Activated naive CD4-positive, alpha-beta T cell treated with anti-CD3 and anti-CD28 coated beads for 36 hours (primary cell): ENCODE measurements around the gene CHRNA5. TPM values are rescaled to one million over a fixed set of nuclear protein-coding genes. Genes with fewer than 3 reads are reported as not detected.

Experiments used
- CTCF ChIA-PET: fragments of 350-600 bp; sonication (Branson Sonifier 250); formaldehyde crosslinking; loops from one replicate; lab custom pipeline; 2021; ENCODE audit warnings: antibody characterized with exemption; lab: Charles Lee
- DNase-seq: peaks from one replicate; pipeline ENCODE4 v3.0.0-alpha.2; 2020
- H3K27ac Mint-ChIP-seq: one replicate; pipeline ENCODE4 v1.8.0; 2021; ENCODE audit warnings: mild to moderate bottlenecking, mixed read lengths
- H3K27me3 Mint-ChIP-seq: one replicate; pipeline ENCODE4 v1.8.0; 2021; ENCODE audit warnings: low read depth, mixed read lengths
- H3K36me3 Mint-ChIP-seq: one replicate; pipeline ENCODE4 v1.8.0; 2021; ENCODE audit warnings: low read depth, mixed read lengths
- H3K4me1 Mint-ChIP-seq: one replicate; pipeline ENCODE4 v1.8.0; 2021; ENCODE audit warnings: low read depth, mixed read lengths
- H3K4me3 Mint-ChIP-seq: one replicate; pipeline ENCODE4 v1.8.0; 2021; ENCODE audit warnings: mild to moderate bottlenecking, moderate library complexity, mixed read lengths
- H3K9me3 Mint-ChIP-seq: one replicate; pipeline ENCODE4 v1.8.0; 2021; ENCODE audit warnings: mixed read lengths
- intact Hi-C: fragments of 100-400 bp; cut with micrococcal nuclease; formaldehyde crosslinking; loops from one replicate; pipeline ENCODE4 v1.15.1; 2023
- total RNA-seq, 2 experiments: library from RNA; stranded (reverse); gene quantifications; one replicate each; pipeline ENCODE4 v1.2.3, GENCODE V29; 2021

The CHRNA5 gene
- total RNA-seq, 2 experiments from 2014 or later: 1.1 to 1.5 TPM

DNA sequence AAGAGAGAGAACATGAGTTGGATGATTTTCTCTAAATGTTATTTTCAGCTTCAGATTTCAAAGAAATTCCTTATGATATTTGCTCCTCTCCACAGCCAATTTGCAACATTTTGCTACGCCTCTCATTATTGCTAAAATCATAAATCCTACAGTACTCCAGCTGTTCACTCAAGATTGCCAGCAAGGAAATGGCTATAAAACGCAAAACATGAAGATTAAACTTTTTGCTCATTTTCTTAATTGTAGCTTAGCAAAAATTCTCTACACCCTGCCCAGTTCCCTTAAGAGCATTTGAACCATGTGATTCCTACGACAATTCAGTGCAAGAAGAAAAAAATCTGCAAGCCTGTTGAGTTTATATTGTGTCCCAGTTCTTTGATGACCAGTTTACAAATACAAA lies 48.7 kb downstream of the CHRNA5 start:
- no peaks in the 10 kb centered on the region for H3K36me3 Mint-ChIP-seq
- H3K27ac Mint-ChIP-seq: no peak overlapping the region
- no peak for DNase-seq
- CTCF ChIA-PET: interaction anchor here (0.5 to 1.4 kb wide), 4 partner anchors 12 to 393 kb away, joined by 3 to 7 read pairs (median 4); no protein-coding TSS in a partner anchor
- H3K4me3 Mint-ChIP-seq: no peak overlapping the region
- no peaks in the 10 kb centered on the region for H3K9me3 Mint-ChIP-seq
- intact Hi-C loops: no loop called here
- peaks cover 4% of the 10 kb centered on the region for H3K4me1 Mint-ChIP-seq
- peaks cover 7% of the 10 kb centered on the region for H3K27me3 Mint-ChIP-seq

DNA sequence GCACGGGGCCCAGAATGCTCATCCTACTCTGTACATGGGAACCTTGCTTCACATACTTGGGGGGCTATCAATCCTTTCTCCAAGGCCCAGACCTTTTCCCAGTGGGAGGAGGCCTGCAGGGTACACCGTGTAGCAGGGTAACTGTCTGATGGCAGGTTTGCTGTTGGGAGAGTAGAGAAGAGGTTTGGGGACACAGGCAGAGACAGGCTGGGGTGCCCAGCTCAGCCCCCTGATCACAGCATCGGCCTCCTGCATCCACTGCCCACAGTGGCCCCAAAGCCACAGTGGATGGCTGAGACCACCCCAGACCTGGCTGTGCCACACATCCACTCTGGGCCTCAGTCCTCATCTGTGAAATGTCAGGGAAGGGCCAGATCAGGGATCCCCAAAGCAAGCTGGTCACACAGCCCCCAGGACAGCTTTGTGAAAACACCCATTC lies 49.9 kb downstream of the CHRNA5 start:
- intact Hi-C loops: no loop called here
- Mint-ChIP-seq H3K27me3 (peaks cover 18% of the 10 kb centered on the region), H3K36me3 (no peaks in the 10 kb centered on the region), H3K9me3 (no peaks in the 10 kb centered on the region), H3K4me3 (no peak overlapping the region), H3K4me1 (peaks cover 7% of the 10 kb centered on the region), H3K27ac (no peak overlapping the region)
- DNase-seq: no peak
- CTCF ChIA-PET: interaction anchor here (1.4 kb wide), 1 partner anchor 94 kb away, joined by 7 read pairs; no protein-coding TSS in a partner anchor

GRCh38 chr15:78616506-78616905 lies 51.2 kb downstream of the CHRNA5 start:
- H3K27ac Mint-ChIP-seq: no peak overlapping the region
- CTCF ChIA-PET: no interaction called here
- intact Hi-C loops: no loop called here

GRCh38 chr15:78617076-78617475 lies 51.8 kb downstream of the CHRNA5 start:
- Mint-ChIP-seq H3K4me1 (peaks cover 12% of the 10 kb centered on the region), H3K27ac (no peak overlapping the region), H3K4me3 (no peak overlapping the region), H3K27me3 (peaks cover 30% of the 10 kb centered on the region), H3K36me3 (no peaks in the 10 kb centered on the region), H3K9me3 (no peaks in the 10 kb centered on the region)
- DNase-seq: no peak
- CTCF ChIA-PET: no interaction called here
- intact Hi-C loops: no loop called here

More at GRCh38 chr15:78616506-78616905, 51.2 kb downstream of the CHRNA5 start:
- DNase-seq: no peak
- Mint-ChIP-seq H3K4me1 (peaks cover 12% of the 10 kb centered on the region), H3K4me3 (no peak overlapping the region), H3K9me3 (no peaks in the 10 kb centered on the region), H3K27me3 (peaks cover 24% of the 10 kb centered on the region), H3K36me3 (no peaks in the 10 kb centered on the region)

- Mint-ChIP-seq H3K36me3 (no peaks in the 10 kb centered on the region), H3K4me1 (peaks cover 12% of the 10 kb centered on the region), H3K27ac (no peak overlapping the region), H3K27me3 (peaks cover 34% of the 10 kb centered on the region), H3K4me3 (no peak overlapping the region), H3K9me3 (no peaks in the 10 kb centered on the region)
- intact Hi-C loops: no loop called here
- DNase-seq: no peak
- CTCF ChIA-PET: interaction anchor here (0.7 kb wide), 2 partner anchors 91 to 92 kb away, joined by 3 to 4 read pairs; no protein-coding TSS in a partner anchor
Measured at GRCh38 chr15:78617516-78617915, 52.2 kb downstream of the CHRNA5 start.

DNA sequence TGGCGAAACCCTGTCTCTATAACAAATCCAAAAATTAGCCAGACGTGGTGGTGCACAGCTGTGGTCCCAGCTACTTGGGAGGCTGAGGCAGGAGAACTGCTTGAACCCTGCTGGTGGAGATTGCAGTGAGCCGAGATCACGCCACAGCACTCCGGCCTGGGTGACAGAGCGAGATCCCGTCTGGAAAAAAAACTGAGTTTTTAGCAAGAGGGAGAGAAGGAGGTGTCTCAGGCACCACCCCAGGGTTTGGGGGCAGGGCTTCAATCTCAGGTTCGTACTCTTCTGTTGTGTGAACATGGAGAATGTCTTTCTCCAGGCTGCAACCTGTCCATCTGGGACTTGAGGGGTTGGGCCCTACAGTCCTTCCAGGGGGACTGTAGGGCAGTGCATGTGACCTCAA lies 52.7 kb downstream of the CHRNA5 start:
- Mint-ChIP-seq H3K36me3 (no peaks in the 10 kb centered on the region), H3K4me3 (no peak overlapping the region), H3K27ac (no peak overlapping the region), H3K9me3 (no peaks in the 10 kb centered on the region), H3K4me1 (peaks cover 12% of the 10 kb centered on the region), H3K27me3 (peaks cover 36% of the 10 kb centered on the region)
- intact Hi-C loops: loop anchor here (1.0 kb wide), 2 partner anchors 91 to 133 kb away; no protein-coding TSS in a partner anchor
- CTCF ChIA-PET: interaction anchor here (0.7 to 1.5 kb wide), 3 partner anchors 21 to 92 kb away, joined by 3 to 8 read pairs (median 4); no protein-coding TSS in a partner anchor
- DNase-seq: no peak

GRCh38 chr15:78618490-78618934 lies 53.2 kb downstream of the CHRNA5 start:
- DNase-seq: peak; percentile 92
- no peak overlapping the region for H3K27ac Mint-ChIP-seq
- H3K4me3 Mint-ChIP-seq: no peak overlapping the region
- intact Hi-C loops: loop anchor here (1.0 kb wide), 2 partner anchors 91 to 133 kb away; no protein-coding TSS in a partner anchor
- CTCF ChIA-PET: interaction anchor here (1.5 to 1.8 kb wide), 3 partner anchors 21 to 132 kb away, joined by 8 to 12 read pairs (median 11); no protein-coding TSS in a partner anchor
- no peaks in the 10 kb centered on the region for H3K9me3 Mint-ChIP-seq
- H3K27me3 Mint-ChIP-seq: peaks cover 36% of the 10 kb centered on the region
- peaks cover 12% of the 10 kb centered on the region for H3K4me1 Mint-ChIP-seq
- H3K36me3 Mint-ChIP-seq: no peaks in the 10 kb centered on the region

DNA sequence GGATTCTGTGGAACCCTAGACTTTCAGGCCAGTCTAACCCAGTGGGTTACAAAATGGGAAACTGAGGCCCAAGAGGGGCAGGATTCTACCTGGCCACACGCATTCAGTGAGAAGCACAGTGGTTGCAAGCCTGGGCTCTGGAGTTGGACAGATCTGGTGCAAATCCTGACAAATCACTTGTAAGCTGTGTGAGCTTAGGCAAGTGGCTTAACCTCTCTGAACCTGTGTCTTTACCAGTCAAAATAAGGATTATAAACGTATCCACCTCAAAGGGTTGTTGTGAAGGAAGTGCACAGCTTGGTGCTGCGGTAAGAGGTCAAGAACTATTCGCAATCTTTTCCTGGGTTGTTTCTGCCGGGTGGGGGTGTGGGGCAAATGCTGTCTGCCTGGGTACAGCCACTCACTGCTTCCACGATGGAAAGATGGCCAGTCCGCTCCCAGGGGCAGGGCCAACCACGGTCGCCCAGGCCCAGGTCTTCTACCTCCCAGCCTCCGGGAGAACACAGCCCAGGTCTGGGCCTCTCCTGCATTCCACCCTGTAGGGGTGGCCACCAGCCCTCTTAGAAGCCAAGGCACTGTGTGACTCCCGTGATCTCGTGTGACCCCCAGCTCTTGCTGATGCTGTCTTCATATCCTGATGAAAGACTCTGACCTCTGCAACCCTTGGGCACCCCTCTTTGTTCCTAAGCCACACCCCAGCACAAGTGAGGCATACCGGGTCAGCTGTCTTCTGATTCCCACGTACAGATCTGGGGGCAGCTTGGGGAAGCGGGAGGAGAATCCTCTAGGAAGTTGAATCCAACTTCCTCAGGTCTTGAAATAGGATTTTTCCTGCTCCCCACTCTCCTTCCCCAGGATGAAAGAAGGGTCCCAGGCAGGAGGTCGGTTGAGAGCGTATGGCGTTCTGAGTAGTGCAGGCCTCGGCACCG lies 54.0 kb downstream of the CHRNA5 start:
- Mint-ChIP-seq H3K4me3 (no peak overlapping the region), H3K4me1 (peaks cover 12% of the 10 kb centered on the region), H3K27ac (no peak overlapping the region), H3K27me3 (peaks cover 36% of the 10 kb centered on the region), H3K36me3 (no peaks in the 10 kb centered on the region), H3K9me3 (no peaks in the 10 kb centered on the region)
- no peak for DNase-seq
- intact Hi-C loops: no loop called here
- CTCF ChIA-PET: interaction anchor here (0.7 to 1.8 kb wide), 6 partner anchors 19 to 131 kb away, joined by 3 to 12 read pairs (median 6); no protein-coding TSS in a partner anchor

DNA sequence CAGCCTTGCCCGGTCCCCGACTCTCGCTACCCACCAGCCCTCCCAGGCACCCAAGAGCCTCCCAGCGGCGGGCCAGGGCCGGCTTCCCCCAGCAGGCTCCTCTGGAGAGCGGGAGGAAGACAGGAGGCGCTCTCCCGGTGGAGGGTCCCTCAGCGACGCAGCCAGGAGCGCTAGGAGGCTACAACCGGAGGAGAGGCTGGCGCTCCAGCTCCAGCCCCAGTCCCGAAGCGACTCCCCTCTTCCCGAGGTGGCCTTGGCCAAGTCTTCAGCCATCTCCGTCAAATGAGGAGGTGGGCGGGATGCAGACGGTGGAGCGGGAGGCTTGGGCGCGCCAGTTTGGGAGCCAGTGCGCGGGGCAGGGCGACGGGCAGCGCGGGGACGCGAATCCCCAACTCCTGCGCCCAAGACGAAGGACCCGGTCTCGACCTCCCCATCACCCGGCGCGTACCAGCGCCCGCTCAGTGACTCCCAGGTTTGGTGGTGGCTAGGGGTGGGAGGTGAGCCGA lies 54.8 kb downstream of the CHRNA5 start:
- no peaks in the 10 kb centered on the region for H3K36me3 Mint-ChIP-seq
- no peak overlapping the region for H3K27ac Mint-ChIP-seq
- H3K9me3 Mint-ChIP-seq: no peaks in the 10 kb centered on the region
- DNase-seq: peak; percentile 12
- intact Hi-C loops: no loop called here
- H3K4me3 Mint-ChIP-seq: peak overlapping the region; percentile 11
- CTCF ChIA-PET: interaction anchor here (0.7 to 1.8 kb wide), 4 partner anchors 37 to 131 kb away, joined by 3 to 12 read pairs (median 8); no protein-coding TSS in a partner anchor
- peaks cover 12% of the 10 kb centered on the region for H3K4me1 Mint-ChIP-seq
- H3K27me3 Mint-ChIP-seq: peaks cover 36% of the 10 kb centered on the region

DNA sequence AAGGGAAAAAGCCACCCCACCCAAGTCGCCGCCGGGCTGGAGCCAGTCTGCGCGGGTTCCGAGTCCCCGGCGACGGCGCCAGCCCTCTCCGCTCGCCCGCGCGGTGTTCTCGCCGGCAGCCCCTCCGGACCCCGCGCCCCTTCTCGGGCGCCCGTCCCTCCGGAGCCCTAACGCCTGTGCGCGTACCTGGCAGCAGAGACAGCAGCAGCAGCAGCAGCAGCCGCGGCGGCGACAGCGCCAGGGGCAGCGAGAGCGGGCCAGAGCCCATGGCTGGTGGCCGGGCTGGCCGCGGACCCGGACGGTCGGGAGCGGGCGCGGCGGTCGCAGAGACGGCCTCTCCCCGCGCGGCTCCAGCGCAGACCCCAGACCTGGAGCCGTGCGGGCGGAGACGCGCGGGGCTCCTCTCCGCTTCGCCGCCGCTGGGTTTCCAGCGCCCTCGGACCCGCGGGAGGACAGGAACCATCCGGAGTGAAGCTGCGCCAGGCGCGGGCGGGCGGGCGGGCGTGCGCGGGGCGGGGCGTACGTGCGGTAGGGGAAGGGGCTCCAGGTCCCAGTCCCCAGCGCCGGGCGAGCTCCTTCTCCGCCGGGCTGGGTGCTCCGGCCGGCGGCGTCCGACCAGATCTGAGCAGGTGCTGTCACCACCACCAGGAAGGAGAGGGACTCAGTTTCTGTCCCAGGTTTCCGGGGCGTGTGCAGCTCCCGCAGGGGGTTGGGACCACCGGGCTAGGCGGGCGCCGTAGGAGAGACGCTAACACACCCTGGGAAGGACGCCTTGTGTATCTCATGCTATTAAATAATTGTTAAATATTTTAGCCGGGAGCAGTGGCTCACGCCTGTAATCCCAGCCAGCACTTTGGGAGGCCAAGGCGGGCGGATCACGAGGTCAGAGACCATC lies 55.5 kb downstream of the CHRNA5 start, which contains the start of gene CHRNA3:
CHRNA3 (minus strand) TSS at position 470 of the 895 bp plus-strand sequence; CDS start at position 268, 202 bp downstream.
- peak within 1 kb of the TSS; percentile 22 for H3K4me3 Mint-ChIP-seq
- intact Hi-C loops: no loop called here
- no peak within 1 kb of the TSS for H3K27ac Mint-ChIP-seq
- peaks cover 12% of the 10 kb centered on the region for H3K4me1 Mint-ChIP-seq
- H3K36me3 Mint-ChIP-seq: no peaks in the 10 kb centered on the region
- no peaks in the 10 kb centered on the region for H3K9me3 Mint-ChIP-seq
- no peak for DNase-seq
- CTCF ChIA-PET: interaction anchor here (0.7 to 1.0 kb wide), 2 partner anchors 89 to 187 kb away, joined by 3 read pairs; no protein-coding TSS in a partner anchor
- H3K27me3 Mint-ChIP-seq: peaks cover 36% of the 10 kb centered on the region

DNA sequence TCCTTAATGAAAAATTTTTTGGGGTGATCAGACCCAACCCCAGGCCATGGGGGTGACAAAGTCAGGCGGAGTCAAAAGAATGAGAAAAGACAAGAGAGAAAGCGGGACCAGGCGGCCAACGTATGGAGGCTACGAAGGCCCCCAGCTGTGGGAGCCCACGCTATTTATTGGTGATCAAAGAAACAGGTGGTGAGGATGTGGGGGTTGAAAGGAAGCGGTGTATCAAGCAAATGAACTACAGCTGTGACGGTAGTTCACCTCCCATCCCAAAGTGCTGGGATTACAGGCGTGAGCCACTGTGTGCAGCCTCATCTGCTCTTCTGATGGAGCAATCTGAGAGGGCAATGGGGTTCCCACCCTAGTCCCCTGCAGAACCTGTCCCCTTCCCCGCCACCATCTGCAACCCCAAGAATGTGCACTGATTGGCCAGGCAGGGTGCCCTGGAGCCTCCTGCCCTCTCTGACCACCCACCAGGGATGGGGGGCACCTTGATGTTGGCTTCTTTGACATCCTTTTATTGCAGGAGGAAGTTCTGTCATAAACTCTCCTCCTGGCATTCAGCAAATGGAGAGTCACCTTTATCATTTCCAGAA lies 56.6 kb downstream of the CHRNA5 start:
- Mint-ChIP-seq H3K27ac (no peak overlapping the region), H3K4me1 (peaks cover 12% of the 10 kb centered on the region), H3K36me3 (no peaks in the 10 kb centered on the region), H3K9me3 (no peaks in the 10 kb centered on the region), H3K27me3 (peaks cover 39% of the 10 kb centered on the region), H3K4me3 (no peak overlapping the region)
- intact Hi-C loops: no loop called here
- CTCF ChIA-PET: interaction anchor here (1.0 kb wide), 1 partner anchor 88 kb away, joined by 3 read pairs; no protein-coding TSS in a partner anchor
- no peak for DNase-seq
